Brain pericyte (primary cell): Measurements from ENCODE around the gene RPL7A.
"Not testable (repeated sequence)": the region's sequence is repeated elsewhere in the genome, so short reads cannot be mapped to it uniquely, and the experiment has no call there.

Experiments
- DNase-seq: peaks from one replicate; pipeline ENCODE4 v3.0.0-alpha.2; 2012; ENCODE audit warnings: low read depth, low spot score

Gene RPL7A

GRCh38 chr9:133368249-133368881 is 20.3 kb downstream of the RPL7A start:
- no peak for DNase-seq

- DNase-seq: no peak
Observed at GRCh38 chr9:133369422-133369821, 21.4 kb downstream of the RPL7A start.

- no peak for DNase-seq
Observed at GRCh38 chr9:133369933-133370332, 21.9 kb downstream of the RPL7A start.

- no peak for DNase-seq
Observed at GRCh38 chr9:133370685-133371084, 22.7 kb downstream of the RPL7A start.

GRCh38 chr9:133371261-133371711 is 23.3 kb downstream of the RPL7A start:
- DNase-seq: no peak

GRCh38 chr9:133372144-133372543 is 24.1 kb downstream of the RPL7A start:
- no peak for DNase-seq

GRCh38 chr9:133374612-133375115 is 26.6 kb downstream of the RPL7A start:
- no peak for DNase-seq

- no peak for DNase-seq
Observed at GRCh38 chr9:133375116-133375723, 27.2 kb downstream of the RPL7A start.

GRCh38 chr9:133375724-133376654 is 28.0 kb downstream of the RPL7A start, which contains the start of the genes STKLD1 and SURF4:
Gene STKLD1 (plus strand): TSS chr9:133376366. CDS start chr9:133376474, 108 bp downstream.
Gene SURF4 (minus strand): TSS chr9:133376060. CDS start chr9:133375969, 91 bp downstream.
- DNase-seq: peak; percentile 80

- DNase-seq: not testable (repeated sequence)
Observed at GRCh38 chr9:133377280-133377679, 29.3 kb downstream of the RPL7A start.

- peak; percentile 39 for DNase-seq
Observed at GRCh38 chr9:133377721-133378216, 29.8 kb downstream of the RPL7A start.

- no peak for DNase-seq
Observed at GRCh38 chr9:133378408-133378962, 30.5 kb downstream of the RPL7A start.

- DNase-seq: no peak
Observed at GRCh38 chr9:133379153-133380086, 31.4 kb downstream of the RPL7A start.

GRCh38 chr9:133380734-133381133 is 32.7 kb downstream of the RPL7A start:
- no peak for DNase-seq

GRCh38 chr9:133382507-133383141 is 34.6 kb downstream of the RPL7A start:
- no peak for DNase-seq

- no peak for DNase-seq
Observed at GRCh38 chr9:133383438-133383837, 35.4 kb downstream of the RPL7A start.

- DNase-seq: no peak
Observed at GRCh38 chr9:133384736-133385321, 36.8 kb downstream of the RPL7A start.

GRCh38 chr9:133385452-133385851 is 37.4 kb downstream of the RPL7A start:
- DNase-seq: no peak

GRCh38 chr9:133386338-133386737 is 38.3 kb downstream of the RPL7A start:
- DNase-seq: no peak
